Stromal cell of bone marrow (primary cell): ENCODE results near the gene NOTCH4.
"Not testable (repeated sequence)": the region's sequence is repeated elsewhere in the genome, so short reads cannot be mapped to it uniquely, and the experiment has no call there.

Experiments
- DNase-seq: peaks from one replicate; pipeline ENCODE4 v3.0.0-alpha.2; 2012; ENCODE audit warnings: low read depth

NOTCH4 gene

DNA sequence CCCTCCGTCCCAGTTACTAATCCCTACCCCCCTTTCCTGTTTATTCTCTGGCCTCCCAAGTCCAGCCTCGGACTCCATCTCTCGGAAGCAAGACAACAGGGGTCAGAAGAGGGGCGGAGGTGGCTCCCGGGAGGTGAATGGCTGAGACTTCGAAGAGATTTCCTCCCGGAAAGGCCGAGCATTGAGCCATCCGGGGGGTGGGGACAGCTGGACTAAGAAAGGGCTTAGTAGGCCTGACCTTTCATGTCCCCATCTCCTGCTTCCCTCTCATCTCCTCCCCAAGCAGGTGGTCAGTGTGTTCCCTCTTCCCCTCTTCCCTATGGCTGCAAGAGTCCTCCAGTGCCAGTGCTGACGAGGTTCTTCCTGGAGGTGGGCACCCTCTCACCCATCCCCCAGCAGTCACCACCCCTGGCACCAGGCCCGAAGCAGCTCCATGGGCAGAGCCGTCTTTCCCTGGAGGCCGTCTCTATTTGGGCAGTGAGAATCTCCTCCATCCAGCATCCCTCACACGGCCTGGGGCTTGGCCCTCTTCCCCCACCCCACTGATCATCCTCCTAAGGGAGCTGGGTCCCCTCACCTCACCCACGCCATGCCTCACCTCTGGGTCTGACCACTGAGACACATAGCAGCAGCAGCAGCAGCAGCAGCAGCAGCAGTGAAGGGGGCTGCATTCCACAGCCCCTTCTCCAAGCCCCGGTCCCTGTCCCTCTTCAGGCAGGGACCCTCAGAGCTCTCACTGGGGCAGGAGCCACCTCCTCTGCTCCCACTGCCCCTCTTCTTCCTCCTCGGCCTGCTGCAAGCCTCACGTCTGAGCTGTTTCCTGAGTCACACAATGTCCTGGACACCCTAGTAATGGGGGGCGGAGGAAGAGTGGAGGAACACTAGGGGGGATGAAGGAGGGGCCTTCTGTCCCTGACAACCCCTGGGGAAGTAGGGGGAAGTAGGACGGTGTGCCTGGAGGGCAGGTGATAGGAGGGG is at the start of gene NOTCH4:
Gene NOTCH4, minus strand, starts transcription at position 810 of the 978 bp plus-strand sequence. Its CDS starts 139 bp downstream, at position 671.
- DNase-seq, result no peak

DNA sequence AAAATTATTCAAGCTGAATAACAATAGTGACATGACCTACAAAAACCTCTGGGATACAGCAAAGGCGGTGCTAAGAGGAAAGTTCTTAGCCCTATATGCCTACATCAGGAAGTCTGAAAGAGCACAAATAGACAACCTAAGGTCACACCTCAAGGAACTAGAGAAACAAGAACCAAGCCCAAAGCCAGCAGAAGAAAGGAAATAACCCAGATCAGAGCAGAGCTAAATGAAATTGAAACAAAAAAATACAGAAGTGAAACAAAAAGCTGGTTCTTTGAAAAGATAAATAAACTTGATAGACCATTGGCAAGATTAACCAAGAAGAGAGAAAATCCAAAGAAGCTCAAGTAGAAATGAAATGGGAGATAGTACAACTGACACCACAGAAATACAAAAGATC is 47.6 kb upstream of the NOTCH4 start:
- no peak for DNase-seq

DNA sequence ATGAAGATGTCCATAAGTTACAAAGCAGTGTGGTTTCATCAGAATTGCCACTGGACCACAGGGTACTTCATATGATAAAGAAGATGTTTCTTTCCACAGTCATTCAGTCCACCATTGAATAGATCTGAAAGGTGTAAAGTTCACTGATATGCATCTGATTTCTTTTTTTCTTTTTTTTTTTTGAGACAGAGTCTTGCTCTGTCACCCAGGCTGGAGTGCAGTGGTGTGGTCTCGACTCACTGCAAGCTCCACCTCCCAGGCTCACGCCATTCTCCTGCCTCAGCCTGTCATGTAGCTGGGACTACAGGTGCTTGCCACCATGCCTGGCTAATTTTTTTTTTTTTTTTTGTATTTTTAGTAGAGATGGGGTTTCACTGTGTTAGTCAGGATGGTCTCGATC is 44.6 kb upstream of the NOTCH4 start:
- DNase-seq, result not testable (repeated sequence)

DNA sequence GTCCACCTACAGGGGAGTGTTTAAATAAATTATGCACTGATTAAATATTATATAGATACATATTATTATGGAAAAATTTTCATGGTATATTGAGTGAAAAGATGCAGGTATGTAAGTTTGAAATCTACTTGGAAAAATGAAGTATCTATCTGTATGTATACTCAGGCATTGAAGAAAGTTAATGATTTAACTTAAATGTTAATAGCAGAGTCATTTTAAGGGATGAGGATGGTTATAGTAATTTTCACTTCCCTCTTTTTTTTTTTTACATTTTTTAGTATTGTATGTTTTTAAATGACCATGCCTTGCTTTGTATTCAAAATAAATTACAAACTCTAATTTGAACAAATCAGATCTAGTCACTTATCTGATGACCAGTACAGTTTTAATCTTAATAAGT is 43.2 kb upstream of the NOTCH4 start:
- DNase-seq, result no peak

DNA sequence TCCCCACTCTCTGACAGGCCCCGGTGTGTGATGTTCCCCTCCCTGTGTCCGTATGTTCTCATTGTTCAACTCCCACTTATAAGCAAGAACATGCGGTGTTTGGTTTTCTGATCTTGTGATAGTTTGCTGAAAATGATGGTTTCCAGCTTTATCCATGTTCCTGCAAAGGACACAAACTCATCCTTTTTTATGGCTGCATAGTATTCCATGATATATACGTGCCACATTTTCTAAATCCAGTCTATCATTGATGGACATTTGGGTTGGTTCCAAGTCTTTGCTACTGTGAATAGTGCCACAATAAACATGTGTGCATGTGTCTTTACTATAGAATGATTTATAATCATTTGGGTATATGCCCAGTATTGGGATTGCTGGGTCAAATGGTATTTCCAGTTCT is 33.4 kb upstream of the NOTCH4 start:
- not testable (repeated sequence) for DNase-seq

- DNase-seq, result peak; percentile 86
Measured at GRCh38 chr6:32255199-32256153, 31.6 kb upstream of the NOTCH4 start.

DNA sequence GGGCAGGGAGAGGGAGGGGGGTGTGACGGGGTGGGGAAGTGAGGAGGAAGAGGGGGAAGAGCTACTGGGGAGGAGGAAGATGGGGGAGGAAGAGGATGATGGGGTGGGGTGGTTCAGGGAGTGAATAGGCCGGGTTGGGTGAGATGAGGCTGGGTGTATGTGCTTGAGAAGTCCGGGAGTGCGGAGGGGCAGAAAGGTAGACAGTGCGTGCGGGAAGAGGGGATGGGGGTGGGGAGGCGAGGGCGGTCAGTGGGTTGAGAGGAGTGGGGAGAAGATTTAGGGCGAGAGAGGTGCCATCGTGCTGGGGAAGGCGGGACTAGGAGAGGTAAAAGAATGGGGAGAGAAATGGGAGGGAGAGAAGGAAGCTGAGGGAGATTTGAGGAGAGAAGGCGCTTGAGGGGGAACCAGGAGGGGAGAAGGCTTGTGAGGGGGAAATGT is 30.9 kb upstream of the NOTCH4 start:
- no peak for DNase-seq

DNA sequence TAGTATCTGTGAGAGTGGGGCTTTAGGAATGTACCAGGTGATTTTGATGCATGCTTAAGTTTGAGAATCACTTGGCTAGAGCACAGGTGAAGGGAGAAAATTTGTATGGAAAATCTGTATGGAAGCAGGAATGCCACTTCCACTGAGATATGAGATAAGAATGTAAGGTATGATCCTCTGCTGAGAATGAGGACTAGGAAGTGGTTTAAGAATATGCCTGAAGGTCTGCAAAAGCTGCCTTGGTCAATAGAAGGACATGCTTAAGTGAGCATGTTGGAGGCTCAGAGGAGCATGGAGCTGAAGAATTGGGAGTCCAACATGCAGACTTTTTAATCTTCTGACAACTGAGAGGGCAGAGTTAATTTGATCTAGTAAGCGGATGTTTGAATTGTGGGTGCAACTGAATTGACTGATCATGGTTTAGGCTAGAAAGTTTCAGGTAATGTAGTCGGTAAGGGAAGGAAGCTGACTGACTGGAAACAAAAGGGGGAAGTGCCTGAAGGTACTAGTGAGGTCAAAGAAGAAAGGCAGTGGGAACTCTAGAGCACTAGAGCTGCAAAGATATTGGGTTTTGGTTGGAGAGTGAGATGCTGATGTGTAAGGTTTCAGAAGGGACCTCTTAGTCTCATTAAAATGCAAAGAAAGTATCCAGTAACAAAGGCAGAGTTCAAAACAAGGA is 28.6 kb upstream of the NOTCH4 start:
- DNase-seq, result no peak

- no peak for DNase-seq
Measured at GRCh38 chr6:32249262-32249661, 25.4 kb upstream of the NOTCH4 start.

- no peak for DNase-seq
Measured at GRCh38 chr6:32247401-32247800, 23.5 kb upstream of the NOTCH4 start.

DNA sequence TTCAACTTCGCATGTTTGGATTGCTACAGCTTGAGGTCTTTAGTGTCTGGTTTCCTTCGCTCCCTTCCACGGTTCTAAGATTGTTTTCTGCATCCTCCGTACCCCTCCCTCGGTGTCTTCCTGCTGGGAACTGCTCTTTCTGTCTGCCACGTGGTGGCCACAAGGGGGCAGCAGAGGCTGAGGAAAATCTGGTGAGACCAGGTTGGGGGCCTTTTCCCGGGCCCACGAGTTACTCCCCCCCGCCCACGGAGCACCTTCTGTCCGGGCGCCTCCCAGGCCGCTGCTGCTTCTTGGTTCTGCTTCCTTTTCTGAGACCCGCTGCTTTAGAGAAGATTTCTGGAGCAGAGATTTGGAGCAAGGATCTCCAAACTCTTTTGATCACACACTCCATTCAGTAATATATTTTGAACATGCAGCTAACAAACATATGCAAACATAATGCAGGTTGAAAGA is 21.1 kb upstream of the NOTCH4 start:
- DNase-seq, result peak; percentile 50

DNA sequence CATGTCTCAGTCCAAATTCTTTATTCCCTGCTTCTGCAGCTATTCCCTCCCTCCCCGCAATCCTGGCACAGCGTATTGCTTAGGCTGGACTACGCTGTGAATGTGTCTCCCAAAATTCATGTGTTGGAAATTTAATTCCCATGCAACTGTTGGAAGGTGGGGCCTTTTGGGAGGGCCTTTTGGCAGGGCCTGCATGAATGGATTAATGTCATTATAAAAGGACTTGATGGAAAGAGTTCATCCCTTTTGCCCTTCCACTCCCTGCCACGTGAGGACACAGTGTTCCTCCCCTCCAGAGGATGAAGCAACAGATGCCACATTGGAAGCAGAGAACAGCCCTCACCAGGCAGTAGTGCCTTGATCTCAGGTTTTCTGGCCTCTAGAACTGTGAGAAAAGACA is 20.4 kb upstream of the NOTCH4 start:
- no peak for DNase-seq

GRCh38 chr6:32242318-32242813 is 18.5 kb upstream of the NOTCH4 start:
- DNase-seq, result not testable (repeated sequence)

- DNase-seq, result no peak
Measured at GRCh38 chr6:32240686-32241085, 16.8 kb upstream of the NOTCH4 start.

- no peak for DNase-seq
Measured at GRCh38 chr6:32239462-32239861, 15.6 kb upstream of the NOTCH4 start.

DNA sequence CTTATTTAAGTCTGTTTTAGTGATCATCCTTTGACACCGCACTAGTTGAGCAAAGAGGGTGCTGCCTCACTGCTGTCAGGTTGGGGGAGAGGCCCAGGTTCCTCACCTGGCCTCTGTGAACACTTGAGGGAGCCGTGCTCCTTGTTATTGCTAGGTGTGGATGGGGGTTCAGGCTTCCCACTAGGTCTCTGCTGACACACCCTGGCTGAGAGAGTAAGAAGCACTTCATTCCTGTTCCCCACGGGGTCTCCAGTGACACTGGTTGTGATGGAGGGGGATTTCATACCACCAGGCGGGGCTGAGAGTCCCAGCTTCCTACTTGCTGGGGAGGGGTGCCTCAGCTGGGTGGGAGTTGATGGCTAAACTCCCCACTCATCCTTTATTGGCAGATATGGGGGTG is 11.1 kb upstream of the NOTCH4 start:
- DNase-seq, result no peak

GRCh38 chr6:32226434-32226833 is 2.6 kb upstream of the NOTCH4 start:
- no peak for DNase-seq

- no peak for DNase-seq
Measured at GRCh38 chr6:32224696-32225095, 829 bp upstream of the NOTCH4 start.

- no peak for DNase-seq
Measured at GRCh38 chr6:32222333-32223230, 1.3 kb downstream of the NOTCH4 start.

DNA sequence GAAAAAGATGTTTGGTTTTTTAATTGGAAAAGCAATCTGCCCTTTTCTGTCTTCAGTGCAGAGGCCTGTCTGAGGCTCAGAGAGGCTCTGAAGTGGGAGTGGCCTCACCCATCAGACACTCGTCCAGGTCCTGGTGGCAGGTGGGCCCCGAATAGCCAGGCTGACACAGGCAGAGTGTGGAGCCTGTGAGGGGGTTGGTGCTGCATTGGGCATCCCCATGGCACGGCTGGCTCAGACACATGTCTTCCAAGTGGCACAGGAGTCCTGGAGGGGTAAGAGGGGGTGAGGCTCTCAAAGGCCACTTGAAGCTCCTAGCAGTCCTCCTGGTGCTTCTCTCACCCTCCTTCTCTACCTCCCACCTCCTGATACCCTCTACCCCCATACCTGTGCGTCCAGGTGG is 3.8 kb downstream of the NOTCH4 start:
- DNase-seq, result no peak

GRCh38 chr6:32218167-32218566 is 5.7 kb downstream of the NOTCH4 start:
- no peak for DNase-seq
